ENCODE results near the gene MEGF6. TPM values are rescaled to one million over a fixed set of nuclear protein-coding genes. Genes with fewer than 3 reads are reported as not detected.

MEGF6 gene
- total RNA-seq, 6 experiments from 2014 or later, result 2.2 to 9.6 (median 4.4) TPM

- Histone ChIP-seq H3K9me3 (no peaks in the 10 kb centered on the region), H3K4me1 (no peaks in the 10 kb centered on the region), H3K4me3 (no peak overlapping the region), H3K36me3 (no peaks in the 10 kb centered on the region), H3K27me3 (no peaks in the 10 kb centered on the region), H3K27ac (no peak overlapping the region)
- DNase-seq, result no peak
- 80% methylated on average over 1 of the region's 11 CpGs for WGBS (ENCODE audit: insufficient coverage, low coverage, low lambda C conversion rate, missing lambda C conversion rate)
- intact Hi-C loops (cut with DNase I), result no loop called here
- TF ChIP-seq POLR2A (IDR thresholded peaks at IDR 0.05), result no peak
- TF ChIP-seq, protein P1, sequence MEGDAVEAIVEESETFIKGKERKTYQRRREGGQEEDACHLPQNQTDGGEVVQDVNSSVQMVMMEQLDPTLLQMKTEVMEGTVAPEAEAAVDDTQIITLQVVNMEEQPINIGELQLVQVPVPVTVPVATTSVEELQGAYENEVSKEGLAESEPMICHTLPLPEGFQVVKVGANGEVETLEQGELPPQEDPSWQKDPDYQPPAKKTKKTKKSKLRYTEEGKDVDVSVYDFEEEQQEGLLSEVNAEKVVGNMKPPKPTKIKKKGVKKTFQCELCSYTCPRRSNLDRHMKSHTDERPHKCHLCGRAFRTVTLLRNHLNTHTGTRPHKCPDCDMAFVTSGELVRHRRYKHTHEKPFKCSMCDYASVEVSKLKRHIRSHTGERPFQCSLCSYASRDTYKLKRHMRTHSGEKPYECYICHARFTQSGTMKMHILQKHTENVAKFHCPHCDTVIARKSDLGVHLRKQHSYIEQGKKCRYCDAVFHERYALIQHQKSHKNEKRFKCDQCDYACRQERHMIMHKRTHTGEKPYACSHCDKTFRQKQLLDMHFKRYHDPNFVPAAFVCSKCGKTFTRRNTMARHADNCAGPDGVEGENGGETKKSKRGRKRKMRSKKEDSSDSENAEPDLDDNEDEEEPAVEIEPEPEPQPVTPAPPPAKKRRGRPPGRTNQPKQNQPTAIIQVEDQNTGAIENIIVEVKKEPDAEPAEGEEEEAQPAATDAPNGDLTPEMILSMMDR (IDR thresholded peaks at IDR 0.05), result no peak
- no peak for ATAC-seq
Measured at GRCh38 chr1:3553940-3554223, 57.4 kb downstream of the MEGF6 start.

DNA sequence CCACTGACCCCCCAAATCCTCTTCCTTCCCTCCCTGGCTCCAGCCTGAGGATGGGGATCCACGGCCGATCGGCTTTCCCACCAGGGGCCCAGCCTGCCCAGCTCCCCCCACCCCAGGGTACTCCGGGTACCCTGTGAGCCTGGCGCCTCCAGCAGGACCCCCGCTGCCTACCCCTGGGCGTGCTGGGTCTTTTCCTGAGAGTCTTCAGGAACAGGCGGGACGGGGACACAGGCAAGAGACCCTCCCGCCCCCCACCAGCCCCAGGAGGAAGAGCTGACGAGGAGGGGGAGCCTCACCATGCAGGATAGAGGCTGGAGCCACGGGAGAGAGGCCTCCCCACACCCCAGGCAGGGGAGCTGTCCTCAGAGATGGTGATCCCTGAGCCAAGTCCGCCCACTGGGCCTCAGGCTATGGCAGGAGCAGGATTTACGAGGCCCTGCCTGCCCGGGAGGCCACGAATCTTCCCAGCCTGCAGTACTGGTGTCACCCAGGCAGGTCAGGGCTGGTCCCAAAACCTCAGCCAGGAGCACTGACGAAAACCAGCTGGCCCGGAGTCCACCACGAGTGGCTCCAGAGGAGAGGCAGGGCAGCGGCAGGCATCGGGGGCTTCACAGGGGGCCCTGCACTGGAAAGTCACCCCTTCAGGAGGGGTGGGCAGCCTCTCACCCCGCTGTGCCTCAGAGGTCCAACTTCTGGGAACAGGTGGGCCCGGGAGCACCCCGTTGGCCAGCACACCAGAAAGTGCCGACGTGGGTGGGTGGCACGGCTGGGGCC lies 58.0 kb downstream of the MEGF6 start:
- 76% methylated on average over 3 of the region's 27 CpGs for WGBS (ENCODE audit: insufficient coverage, low coverage, low lambda C conversion rate, missing lambda C conversion rate)
- H3K4me1 ChIP-seq, result no peaks in the 10 kb centered on the region
- no peak for DNase-seq

DNA sequence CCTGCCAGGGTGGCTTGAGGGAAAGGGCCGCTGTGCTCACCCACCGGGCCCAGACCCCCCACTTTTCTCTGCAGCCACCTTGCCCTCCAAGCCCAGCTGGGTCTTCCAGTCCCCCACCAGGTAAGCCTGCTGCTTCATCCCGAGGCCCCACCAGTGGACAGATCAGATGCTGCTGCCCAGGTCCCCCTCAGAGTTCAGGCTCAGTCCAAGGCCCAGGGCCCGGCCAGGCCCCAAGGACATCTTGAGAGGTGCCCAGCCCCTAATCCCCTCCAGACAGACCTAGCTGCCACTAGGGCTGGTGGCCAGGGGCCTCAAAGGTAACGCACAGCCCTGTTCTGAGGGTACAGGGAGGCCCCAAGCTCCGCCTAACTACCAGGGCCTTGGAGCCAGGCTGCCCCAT lies 58.6 kb downstream of the MEGF6 start:
- TF ChIP-seq, protein P1 (IDR thresholded peaks at IDR 0.05), result no peak
- TF ChIP-seq POLR2A (IDR thresholded peaks at IDR 0.05), result no peak
- no peaks in the 10 kb centered on the region for H3K36me3 ChIP-seq
- no peaks in the 10 kb centered on the region for H3K27me3 ChIP-seq
- no peaks in the 10 kb centered on the region for H3K4me1 ChIP-seq
- no CpG with 5 or more reads among the region's 6 CpGs for WGBS (ENCODE audit: insufficient coverage, low coverage, low lambda C conversion rate, missing lambda C conversion rate)
- H3K9me3 ChIP-seq, result no peaks in the 10 kb centered on the region
- no peak for DNase-seq
- no peak overlapping the region for H3K27ac ChIP-seq
- ATAC-seq, result no peak
- intact Hi-C loops (cut with DNase I), result no loop called here
- H3K4me3 ChIP-seq, result no peak overlapping the region

More for the DNA sequence above, 58.0 kb downstream of the MEGF6 start:
- intact Hi-C loops (cut with DNase I), result no loop called here
- H3K27ac ChIP-seq, result no peak overlapping the region
- H3K4me3 ChIP-seq, result no peak overlapping the region
- H3K36me3 ChIP-seq, result no peaks in the 10 kb centered on the region
- TF ChIP-seq, protein P1 (IDR thresholded peaks at IDR 0.05), result no peak
- H3K27me3 ChIP-seq, result no peaks in the 10 kb centered on the region
- no peaks in the 10 kb centered on the region for H3K9me3 ChIP-seq
- ATAC-seq, result no peak

DNA sequence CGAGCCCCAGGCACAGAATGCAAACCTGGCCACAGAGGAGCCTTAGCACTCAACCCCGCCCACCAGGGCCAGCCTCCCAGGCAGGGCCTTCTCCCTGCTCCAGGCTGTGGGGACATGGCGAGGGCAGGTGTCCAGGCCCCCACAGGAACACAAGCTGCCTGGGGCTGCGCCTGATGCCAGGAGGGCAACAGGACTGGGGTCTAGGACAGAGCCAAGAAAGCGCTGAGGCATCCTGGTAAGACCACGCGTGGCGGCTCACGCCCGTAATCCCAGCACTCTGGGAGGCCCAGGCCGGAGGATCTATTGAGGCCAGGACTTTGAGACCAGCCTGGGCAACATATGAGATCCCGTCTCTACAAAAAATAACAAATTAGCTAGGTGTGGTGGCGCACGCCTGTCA lies 59.1 kb downstream of the MEGF6 start:
- TF ChIP-seq POLR2A (IDR thresholded peaks at IDR 0.05), result no peak
- TF ChIP-seq, protein P1 (IDR thresholded peaks at IDR 0.05), result no peak
- intact Hi-C loops (cut with DNase I), result no loop called here
- no peak overlapping the region for H3K27ac ChIP-seq
- DNase-seq (no peak), ATAC-seq (no peak)
- H3K9me3 ChIP-seq, result no peaks in the 10 kb centered on the region
- 93% methylated on average over 2 of the region's 14 CpGs for WGBS (ENCODE audit: insufficient coverage, low coverage, low lambda C conversion rate, missing lambda C conversion rate)
- no peaks in the 10 kb centered on the region for H3K36me3 ChIP-seq
- H3K4me3 ChIP-seq, result no peak overlapping the region
- H3K27me3 ChIP-seq, result no peaks in the 10 kb centered on the region
- H3K4me1 ChIP-seq, result no peaks in the 10 kb centered on the region

Data from right lobe of liver (tissue), 6 donors.